Hematopoietic multipotent progenitor cell (in vitro differentiated cells): ENCODE measurements around the gene ELMOD1. TPM values are rescaled to one million over a fixed set of nuclear protein-coding genes. Genes with fewer than 3 reads are reported as not detected.
"Not testable (repeated sequence)": the region's sequence is repeated elsewhere in the genome, so short reads cannot be mapped to it uniquely, and the experiment has no call there.

Source experiments
- DNase-seq, 3 donors: peaks; one replicate each; pipeline ENCODE4 v3.0.0-alpha.2; 2011 to 2015; ENCODE audit warnings: low read depth in 2 of 3, low spot score in 2 of 3
- total RNA-seq: library from RNA; depleted of rRNA; stranded (reverse); fragments of >200 nt; gene quantifications from one replicate; pipeline ENCODE4 v1.2.3, GENCODE V29; 2012

ELMOD1 gene
- total RNA-seq, result not detected

- DNase-seq, result peak in 2 of 3 donors; percentile 21 to 35
Measured at GRCh38 chr11:107590460-107591377, at the start of gene ELMOD1. Gene ELMOD1, plus strand, starts transcription at chr11:107591147. Its CDS starts 27,043 bp downstream, at chr11:107618190.

GRCh38 chr11:107545101-107545514 lies 45.8 kb upstream of the ELMOD1 start:
- DNase-seq, result no peak

GRCh38 chr11:107547961-107548360 lies 43.0 kb upstream of the ELMOD1 start:
- DNase-seq, result no peak

GRCh38 chr11:107549253-107549953 lies 41.5 kb upstream of the ELMOD1 start:
- peak in 2 of 3 donors; percentile 29 to 75 for DNase-seq

GRCh38 chr11:107549954-107550285 lies 41.0 kb upstream of the ELMOD1 start:
- DNase-seq, result no peak

GRCh38 chr11:107550304-107550703 lies 40.6 kb upstream of the ELMOD1 start:
- DNase-seq, result no peak

- no peak for DNase-seq
Measured at GRCh38 chr11:107561688-107562087, 29.3 kb upstream of the ELMOD1 start.

- DNase-seq, result no peak
Measured at GRCh38 chr11:107562647-107563208, 28.2 kb upstream of the ELMOD1 start.

- DNase-seq, result peak in 2 of 3 donors; percentile 50 to 67
Measured at GRCh38 chr11:107563702-107564101, 27.2 kb upstream of the ELMOD1 start.

- DNase-seq, result no peak
Measured at GRCh38 chr11:107564877-107565218, 26.1 kb upstream of the ELMOD1 start.

- peak; percentile 48 to 76 (median 75) for DNase-seq
Measured at GRCh38 chr11:107565219-107565937, 25.6 kb upstream of the ELMOD1 start, which contains the start of gene ALKBH8. Gene ALKBH8, minus strand, starts transcription at chr11:107565735. Its CDS starts 4,842 bp downstream, at chr11:107560893.

GRCh38 chr11:107565955-107566501 lies 24.9 kb upstream of the ELMOD1 start:
- DNase-seq, result not testable (repeated sequence)

GRCh38 chr11:107566569-107566968 lies 24.4 kb upstream of the ELMOD1 start:
- no peak for DNase-seq

GRCh38 chr11:107567739-107568335 lies 23.1 kb upstream of the ELMOD1 start:
- no peak for DNase-seq

GRCh38 chr11:107570015-107570414 lies 20.9 kb upstream of the ELMOD1 start:
- no peak for DNase-seq

- DNase-seq, result no peak
Measured at GRCh38 chr11:107573438-107573837, 17.5 kb upstream of the ELMOD1 start.

GRCh38 chr11:107576497-107577345 lies 14.2 kb upstream of the ELMOD1 start:
- peak in 1 of 3 donors; percentile 63 for DNase-seq

- DNase-seq, result no peak
Measured at GRCh38 chr11:107577346-107577711, 13.6 kb upstream of the ELMOD1 start.

- not testable (repeated sequence) for DNase-seq
Measured at GRCh38 chr11:107579169-107579568, 11.8 kb upstream of the ELMOD1 start.
